Breast epithelium (tissue), 3 donors: ENCODE results near the gene GPR143.

Source experiments
- POLR2A ChIP-seq: fragments of 450-650 bp; IDR thresholded peaks from one replicate; pipeline ENCODE4 v1.6.1; 2016; ENCODE audit warnings: antibody characterized with exemption, mild to moderate bottlenecking, moderate library complexity
- TF ChIP-seq, protein P1 (sequence below), 3 donors: fragments of 450-650 bp; IDR thresholded peaks; one replicate each; pipeline ENCODE4 v1.5.1; 2016 to 2017; ENCODE audit warnings: antibody characterized with exemption in 3 of 3, mild to moderate bottlenecking in 3 of 3, moderate library complexity in 3 of 3

DNA sequence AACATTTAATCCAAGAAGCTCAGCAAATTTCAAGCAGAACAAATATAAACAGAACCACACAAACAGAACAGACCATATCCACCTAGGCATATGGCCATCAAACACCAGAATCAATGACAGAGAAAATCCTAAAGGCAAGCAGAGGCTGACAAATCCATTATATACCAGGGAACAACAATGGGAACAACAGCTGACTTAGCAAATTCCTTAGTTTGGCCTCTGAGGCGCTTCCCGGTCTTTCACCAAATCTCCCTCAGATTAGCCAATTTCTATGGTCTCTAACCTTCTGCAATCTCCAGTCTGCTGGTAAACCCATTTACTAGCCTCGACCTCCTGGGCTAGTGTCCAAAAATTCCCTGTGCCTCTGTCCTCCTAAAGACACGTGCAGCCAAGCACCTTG lies 59.2 kb downstream of the GPR143 start:
- TF ChIP-seq, protein P1, sequence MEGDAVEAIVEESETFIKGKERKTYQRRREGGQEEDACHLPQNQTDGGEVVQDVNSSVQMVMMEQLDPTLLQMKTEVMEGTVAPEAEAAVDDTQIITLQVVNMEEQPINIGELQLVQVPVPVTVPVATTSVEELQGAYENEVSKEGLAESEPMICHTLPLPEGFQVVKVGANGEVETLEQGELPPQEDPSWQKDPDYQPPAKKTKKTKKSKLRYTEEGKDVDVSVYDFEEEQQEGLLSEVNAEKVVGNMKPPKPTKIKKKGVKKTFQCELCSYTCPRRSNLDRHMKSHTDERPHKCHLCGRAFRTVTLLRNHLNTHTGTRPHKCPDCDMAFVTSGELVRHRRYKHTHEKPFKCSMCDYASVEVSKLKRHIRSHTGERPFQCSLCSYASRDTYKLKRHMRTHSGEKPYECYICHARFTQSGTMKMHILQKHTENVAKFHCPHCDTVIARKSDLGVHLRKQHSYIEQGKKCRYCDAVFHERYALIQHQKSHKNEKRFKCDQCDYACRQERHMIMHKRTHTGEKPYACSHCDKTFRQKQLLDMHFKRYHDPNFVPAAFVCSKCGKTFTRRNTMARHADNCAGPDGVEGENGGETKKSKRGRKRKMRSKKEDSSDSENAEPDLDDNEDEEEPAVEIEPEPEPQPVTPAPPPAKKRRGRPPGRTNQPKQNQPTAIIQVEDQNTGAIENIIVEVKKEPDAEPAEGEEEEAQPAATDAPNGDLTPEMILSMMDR (IDR thresholded peaks at IDR 0.05): no peak
- no peak for TF ChIP-seq POLR2A
